ENCODE results near the gene ZNF594. TPM values are rescaled to one million over a fixed set of nuclear protein-coding genes. Genes with fewer than 3 reads are reported as not detected.

The ZNF594 gene
- total and polyA plus RNA-seq, 2 of the 13 experiments (the other 11 are each of a cell fraction or from before 2014, with no cell fraction given), result 2.9 to 9.6 TPM

DNA sequence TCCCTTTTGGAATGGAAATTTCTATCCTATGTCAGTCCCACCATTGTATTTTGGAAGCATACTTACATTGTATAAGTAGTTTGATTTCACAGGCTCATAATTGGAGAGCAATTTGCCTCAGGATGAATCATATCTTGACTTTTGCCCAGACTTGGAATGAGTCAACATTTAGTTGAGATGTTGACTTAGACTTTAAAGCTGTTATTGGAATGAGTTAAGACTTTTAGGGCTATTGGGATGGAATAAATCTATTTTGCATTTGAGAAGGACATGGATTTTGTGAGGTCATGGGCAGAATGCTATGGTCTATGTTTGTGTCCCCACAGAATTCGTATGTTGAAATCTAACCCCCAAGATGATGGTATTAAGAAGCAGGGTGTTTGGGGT is 12.2 kb upstream of the ZNF594 start:
- Histone ChIP-seq H3K4me3 (replicated peaks in 1 of 3; ENCODE audit: insufficient read depth in 1 of 3, low read depth in 2 of 3, low read length in 3 of 3) (no peak overlapping the region), H3K27ac (ENCODE audit: extremely low read length, insufficient read depth, low read length) (no peak overlapping the region), H3K9me3 (ENCODE audit: low read length) (no peaks in the 10 kb centered on the region), H3K79me2 (ENCODE audit: insufficient read depth, low read length) (no peaks in the 10 kb centered on the region), H3K36me3 (replicated peaks in 1 of 2; ENCODE audit: control insufficient read depth in 1 of 2, insufficient read depth in 2 of 2, low read length in 2 of 2) (no peaks in the 10 kb centered on the region), H3K4me2 (ENCODE audit: low read depth, low read length) (no peak overlapping the region), H2AFZ (ENCODE audit: low read length) (no peak overlapping the region), H3K27me3 (ENCODE audit: control insufficient read depth in 1 of 2, insufficient read depth in 2 of 2, low read length in 2 of 2) (no peaks in the 10 kb centered on the region), H3K9ac (ENCODE audit: insufficient read depth, low read depth, low read length) (no peak overlapping the region), H3K4me1 (ENCODE audit: insufficient read depth, low read length) (no peaks in the 10 kb centered on the region), H4K20me1 (ENCODE audit: insufficient read depth, low read length) (no peaks in the 10 kb centered on the region)
- in situ Hi-C loops (cut with HindIII; ENCODE audit: extremely low pct_ligation_motif_present, low pct_unique_long_range_greater_than_20kb), result no loop called here
- ChIA-PET CTCF (ENCODE audit: low intra/inter-chr PET ratio, low total read pairs) (no interaction called here), POLR2A (no interaction called here)
- intact Hi-C loops (cut with micrococcal nuclease; ENCODE audit: unreplicated experiment), result no loop called here
- no peak for FAIRE-seq
- DNase-seq (ENCODE audit: low spot score), result no peak
- WGBS (ENCODE audit: low lambda C conversion rate), result 30% methylated on average over 1 of the region's 1 CpG
- no peak for ATAC-seq
- TF ChIP-seq, protein P1, sequence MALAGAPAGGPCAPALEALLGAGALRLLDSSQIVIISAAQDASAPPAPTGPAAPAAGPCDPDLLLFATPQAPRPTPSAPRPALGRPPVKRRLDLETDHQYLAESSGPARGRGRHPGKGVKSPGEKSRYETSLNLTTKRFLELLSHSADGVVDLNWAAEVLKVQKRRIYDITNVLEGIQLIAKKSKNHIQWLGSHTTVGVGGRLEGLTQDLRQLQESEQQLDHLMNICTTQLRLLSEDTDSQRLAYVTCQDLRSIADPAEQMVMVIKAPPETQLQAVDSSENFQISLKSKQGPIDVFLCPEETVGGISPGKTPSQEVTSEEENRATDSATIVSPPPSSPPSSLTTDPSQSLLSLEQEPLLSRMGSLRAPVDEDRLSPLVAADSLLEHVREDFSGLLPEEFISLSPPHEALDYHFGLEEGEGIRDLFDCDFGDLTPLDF (CRISPR knock-in tag; IDR thresholded peaks at IDR 0.05), result no peak
- TF ChIP-seq ZSCAN30 (CRISPR knock-in tag; IDR thresholded peaks at IDR 0.05) (no peak), ZNF432 (CRISPR knock-in tag; IDR thresholded peaks at IDR 0.05; ENCODE audit: borderline replicate concordance) (no peak), SP1 (IDR thresholded peaks at IDR 0.05) (no peak), SP1 (CRISPR knock-in tag; IDR thresholded peaks at IDR 0.05) (no peak), SP5 (CRISPR knock-in tag; IDR thresholded peaks at IDR 0.05; ENCODE audit: borderline replicate concordance, low read depth) (no peak), ETV6 (CRISPR knock-in tag; conservative IDR thresholded peaks at IDR 0.05) (no peak), ZNF781 (CRISPR knock-in tag; IDR thresholded peaks at IDR 0.05; ENCODE audit: borderline replicate concordance, not compliant biosample characterization) (no peak), TBX3 (IDR thresholded peaks at IDR 0.05; ENCODE audit: borderline replicate concordance) (no peak), SNAI1 (CRISPR knock-in tag; IDR thresholded peaks at IDR 0.05; ENCODE audit: borderline replicate concordance) (no peak), ZNF101 (CRISPR knock-in tag; IDR thresholded peaks at IDR 0.05; ENCODE audit: borderline replicate concordance, low read depth) (no peak)
- TF ChIP-seq, protein P2, sequence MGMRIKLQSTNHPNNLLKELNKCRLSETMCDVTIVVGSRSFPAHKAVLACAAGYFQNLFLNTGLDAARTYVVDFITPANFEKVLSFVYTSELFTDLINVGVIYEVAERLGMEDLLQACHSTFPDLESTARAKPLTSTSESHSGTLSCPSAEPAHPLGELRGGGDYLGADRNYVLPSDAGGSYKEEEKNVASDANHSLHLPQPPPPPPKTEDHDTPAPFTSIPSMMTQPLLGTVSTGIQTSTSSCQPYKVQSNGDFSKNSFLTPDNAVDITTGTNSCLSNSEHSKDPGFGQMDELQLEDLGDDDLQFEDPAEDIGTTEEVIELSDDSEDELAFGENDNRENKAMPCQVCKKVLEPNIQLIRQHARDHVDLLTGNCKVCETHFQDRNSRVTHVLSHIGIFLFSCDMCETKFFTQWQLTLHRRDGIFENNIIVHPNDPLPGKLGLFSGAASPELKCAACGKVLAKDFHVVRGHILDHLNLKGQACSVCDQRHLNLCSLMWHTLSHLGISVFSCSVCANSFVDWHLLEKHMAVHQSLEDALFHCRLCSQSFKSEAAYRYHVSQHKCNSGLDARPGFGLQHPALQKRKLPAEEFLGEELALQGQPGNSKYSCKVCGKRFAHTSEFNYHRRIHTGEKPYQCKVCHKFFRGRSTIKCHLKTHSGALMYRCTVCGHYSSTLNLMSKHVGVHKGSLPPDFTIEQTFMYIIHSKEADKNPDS (CRISPR knock-in tag; IDR thresholded peaks at IDR 0.05), result no peak
- TF ChIP-seq, protein P3, sequence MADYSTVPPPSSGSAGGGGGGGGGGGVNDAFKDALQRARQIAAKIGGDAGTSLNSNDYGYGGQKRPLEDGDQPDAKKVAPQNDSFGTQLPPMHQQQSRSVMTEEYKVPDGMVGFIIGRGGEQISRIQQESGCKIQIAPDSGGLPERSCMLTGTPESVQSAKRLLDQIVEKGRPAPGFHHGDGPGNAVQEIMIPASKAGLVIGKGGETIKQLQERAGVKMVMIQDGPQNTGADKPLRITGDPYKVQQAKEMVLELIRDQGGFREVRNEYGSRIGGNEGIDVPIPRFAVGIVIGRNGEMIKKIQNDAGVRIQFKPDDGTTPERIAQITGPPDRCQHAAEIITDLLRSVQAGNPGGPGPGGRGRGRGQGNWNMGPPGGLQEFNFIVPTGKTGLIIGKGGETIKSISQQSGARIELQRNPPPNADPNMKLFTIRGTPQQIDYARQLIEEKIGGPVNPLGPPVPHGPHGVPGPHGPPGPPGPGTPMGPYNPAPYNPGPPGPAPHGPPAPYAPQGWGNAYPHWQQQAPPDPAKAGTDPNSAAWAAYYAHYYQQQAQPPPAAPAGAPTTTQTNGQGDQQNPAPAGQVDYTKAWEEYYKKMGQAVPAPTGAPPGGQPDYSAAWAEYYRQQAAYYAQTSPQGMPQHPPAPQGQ (CRISPR knock-in tag; IDR thresholded peaks at IDR 0.05; ENCODE audit: borderline replicate concordance), result no peak
- no TSS peak for BruUV-seq (replicated peaks)
